Measurements from ENCODE around the gene LHFPL3.

DNA sequence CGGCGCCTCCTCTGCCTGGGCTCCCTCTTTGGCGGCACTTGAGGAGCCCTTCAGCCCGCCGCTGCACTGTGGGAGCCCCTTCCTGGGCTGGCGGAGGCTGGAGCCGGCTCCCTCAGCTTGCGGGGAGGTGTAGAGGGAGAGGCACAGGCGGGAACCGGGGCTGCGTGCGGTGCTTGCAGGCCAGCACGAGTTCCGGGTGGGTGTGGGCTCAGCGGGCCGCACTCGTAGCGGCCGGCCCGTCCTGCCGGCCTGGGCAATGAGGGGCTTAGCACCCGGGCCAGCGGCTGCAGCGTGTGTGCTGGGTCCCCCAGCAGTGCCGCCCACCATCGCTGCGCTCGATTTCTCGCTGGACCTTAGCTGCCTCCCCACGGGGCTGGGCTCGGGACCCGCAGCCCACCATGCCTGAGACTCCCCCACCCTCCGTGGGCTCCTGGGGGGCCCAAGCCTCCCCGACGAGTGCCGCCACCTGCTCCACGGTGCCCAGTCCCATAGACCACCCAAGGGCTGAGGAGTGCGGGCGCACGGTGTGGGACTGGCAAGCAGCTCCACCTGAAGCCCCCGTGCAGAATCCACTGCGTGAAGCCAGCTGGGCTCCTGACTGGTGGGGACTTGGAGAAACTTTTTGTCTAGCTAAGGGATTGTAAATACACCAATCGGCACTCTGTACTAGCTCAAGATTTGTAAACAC is 611.8 kb downstream of the LHFPL3 start:
- no peak for TF ChIP-seq POLR2A (IDR thresholded peaks at IDR 0.05)
- TF ChIP-seq, protein P1, sequence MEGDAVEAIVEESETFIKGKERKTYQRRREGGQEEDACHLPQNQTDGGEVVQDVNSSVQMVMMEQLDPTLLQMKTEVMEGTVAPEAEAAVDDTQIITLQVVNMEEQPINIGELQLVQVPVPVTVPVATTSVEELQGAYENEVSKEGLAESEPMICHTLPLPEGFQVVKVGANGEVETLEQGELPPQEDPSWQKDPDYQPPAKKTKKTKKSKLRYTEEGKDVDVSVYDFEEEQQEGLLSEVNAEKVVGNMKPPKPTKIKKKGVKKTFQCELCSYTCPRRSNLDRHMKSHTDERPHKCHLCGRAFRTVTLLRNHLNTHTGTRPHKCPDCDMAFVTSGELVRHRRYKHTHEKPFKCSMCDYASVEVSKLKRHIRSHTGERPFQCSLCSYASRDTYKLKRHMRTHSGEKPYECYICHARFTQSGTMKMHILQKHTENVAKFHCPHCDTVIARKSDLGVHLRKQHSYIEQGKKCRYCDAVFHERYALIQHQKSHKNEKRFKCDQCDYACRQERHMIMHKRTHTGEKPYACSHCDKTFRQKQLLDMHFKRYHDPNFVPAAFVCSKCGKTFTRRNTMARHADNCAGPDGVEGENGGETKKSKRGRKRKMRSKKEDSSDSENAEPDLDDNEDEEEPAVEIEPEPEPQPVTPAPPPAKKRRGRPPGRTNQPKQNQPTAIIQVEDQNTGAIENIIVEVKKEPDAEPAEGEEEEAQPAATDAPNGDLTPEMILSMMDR (IDR thresholded peaks at IDR 0.05): no peak
